PFSK-1 (cell line): ENCODE results near the gene MAGI1.

Experiments used
- FOXP2 ChIP-seq: optimal IDR thresholded peaks from 2 replicates; pipeline ENCODE3; 2011; ENCODE audit warnings: borderline replicate concordance, control low read depth, inconsistent platforms; ENCODE audit not compliant: insufficient read depth; ENCODE audit errors: extremely low read length, extremely low read depth
- POLR2AphosphoS5 ChIP-seq: IDR thresholded peaks from 2 replicates; pipeline ENCODE4 v1.6.1; 2012; ENCODE audit warnings: low read depth, mild to moderate bottlenecking, control low read depth, low read length, moderate library complexity
- REST ChIP-seq, 2 experiments: IDR thresholded peaks; 2 replicates each; pipeline versions ENCODE4 v1.6.1 to v1.8.0; 2011 to 2012; ENCODE audit warnings: low read depth in 2 of 2, low read length in 2 of 2, control low read depth in 1 of 2, inconsistent platforms in 1 of 2, mild to moderate bottlenecking in 1 of 2, moderate library complexity in 1 of 2; ENCODE audit not compliant: insufficient read depth in 1 of 2
- SIN3A ChIP-seq: IDR thresholded peaks from 2 replicates; pipeline ENCODE4 v1.6.1; 2012; ENCODE audit warnings: mild to moderate bottlenecking, low read length, moderate library complexity, borderline replicate concordance; ENCODE audit not compliant: insufficient read depth
- TAF1 ChIP-seq: IDR thresholded peaks from 2 replicates; pipeline ENCODE4 v1.6.1; 2012; ENCODE audit warnings: low read length, control low read depth, borderline replicate concordance; ENCODE audit not compliant: insufficient read depth

The MAGI1 gene

GRCh38 chr3:65864357-65864904 lies 174.3 kb downstream of the MAGI1 start:
- TF ChIP-seq REST (IDR thresholded peaks at IDR 0.05; ENCODE audit: insufficient read depth in 1 of 2, low read depth in 2 of 2, low read length in 2 of 2) (no peak), SIN3A (no peak), POLR2AphosphoS5 (no peak), FOXP2 (no peak), TAF1 (no peak)

- TF ChIP-seq REST (IDR thresholded peaks at IDR 0.05; ENCODE audit: insufficient read depth in 1 of 2, low read depth in 2 of 2, low read length in 2 of 2): no peak
- no peak for TF ChIP-seq FOXP2
- no peak for TF ChIP-seq TAF1
- no peak for TF ChIP-seq SIN3A
- TF ChIP-seq POLR2AphosphoS5: no peak
Observed at GRCh38 chr3:65861718-65862117, 177.0 kb downstream of the MAGI1 start.

GRCh38 chr3:65858749-65859148 lies 180.0 kb downstream of the MAGI1 start:
- TF ChIP-seq TAF1 (no peak), POLR2AphosphoS5 (no peak), SIN3A (no peak), REST (IDR thresholded peaks at IDR 0.05; ENCODE audit: insufficient read depth in 1 of 2, low read depth in 2 of 2, low read length in 2 of 2) (no peak), FOXP2 (no peak)

GRCh38 chr3:65857327-65857726 lies 181.4 kb downstream of the MAGI1 start:
- TF ChIP-seq POLR2AphosphoS5 (no peak), TAF1 (no peak), SIN3A (no peak), REST (IDR thresholded peaks at IDR 0.05; ENCODE audit: insufficient read depth in 1 of 2, low read depth in 2 of 2, low read length in 2 of 2) (no peak), FOXP2 (no peak)

- TF ChIP-seq SIN3A (no peak), FOXP2 (no peak), POLR2AphosphoS5 (no peak), TAF1 (no peak), REST (IDR thresholded peaks at IDR 0.05; ENCODE audit: insufficient read depth in 1 of 2, low read depth in 2 of 2, low read length in 2 of 2) (no peak)
Observed at GRCh38 chr3:65856907-65857306, 181.8 kb downstream of the MAGI1 start.
